GOT3 (cell line): ENCODE results near the gene OR52W1.

ENCODE experiments used
- DNase-seq: peaks from one replicate; lab custom pipeline; 2025; ENCODE audit warnings: mixed read lengths; lab: John Stamatoyannopoulos, UW

OR52W1 gene

DNA sequence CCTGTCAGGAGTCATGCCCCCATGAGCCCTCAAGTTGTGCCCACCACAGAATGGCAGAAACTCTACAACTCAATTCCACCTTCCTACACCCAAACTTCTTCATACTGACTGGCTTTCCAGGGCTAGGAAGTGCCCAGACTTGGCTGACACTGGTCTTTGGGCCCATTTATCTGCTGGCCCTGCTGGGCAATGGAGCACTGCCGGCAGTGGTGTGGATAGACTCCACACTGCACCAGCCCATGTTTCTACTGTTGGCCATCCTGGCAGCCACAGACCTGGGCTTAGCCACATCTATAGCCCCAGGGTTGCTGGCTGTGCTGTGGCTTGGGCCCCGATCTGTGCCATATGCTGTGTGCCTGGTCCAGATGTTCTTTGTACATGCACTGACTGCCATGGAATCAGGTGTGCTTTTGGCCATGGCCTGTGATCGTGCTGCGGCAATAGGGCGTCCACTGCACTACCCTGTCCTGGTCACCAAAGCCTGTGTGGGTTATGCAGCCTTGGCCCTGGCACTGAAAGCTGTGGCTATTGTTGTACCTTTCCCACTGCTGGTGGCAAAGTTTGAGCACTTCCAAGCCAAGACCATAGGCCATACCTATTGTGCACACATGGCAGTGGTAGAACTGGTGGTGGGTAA, at the start of gene OR52W1:
Gene OR52W1, plus strand, starts transcription at position 51 of the 637 bp plus-strand sequence. Its CDS starts 0 bp downstream, at position 51.
- DNase-seq = no peak

DNA sequence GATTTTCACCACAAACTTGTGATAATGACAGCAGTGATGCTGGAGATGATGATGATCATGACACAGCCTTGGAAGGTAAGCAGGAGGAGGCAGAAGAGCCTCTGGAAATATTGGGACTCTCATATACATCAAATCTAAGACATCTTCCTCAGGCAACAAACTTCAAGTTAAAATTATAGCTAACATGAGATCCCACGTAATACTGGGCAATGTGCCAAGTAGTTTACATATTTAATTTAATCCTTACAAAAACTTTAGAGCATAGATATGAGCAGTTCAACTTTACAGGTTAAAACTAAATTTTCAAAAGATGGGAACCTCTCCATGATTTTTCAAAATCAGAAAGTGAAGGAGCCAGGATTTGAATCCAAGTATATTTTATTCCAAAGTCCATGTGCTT, 47.9 kb upstream of the OR52W1 start:
- DNase-seq = no peak

- no peak for DNase-seq
Observed at GRCh38 chr11:6152126-6152525, 46.9 kb upstream of the OR52W1 start.

DNA sequence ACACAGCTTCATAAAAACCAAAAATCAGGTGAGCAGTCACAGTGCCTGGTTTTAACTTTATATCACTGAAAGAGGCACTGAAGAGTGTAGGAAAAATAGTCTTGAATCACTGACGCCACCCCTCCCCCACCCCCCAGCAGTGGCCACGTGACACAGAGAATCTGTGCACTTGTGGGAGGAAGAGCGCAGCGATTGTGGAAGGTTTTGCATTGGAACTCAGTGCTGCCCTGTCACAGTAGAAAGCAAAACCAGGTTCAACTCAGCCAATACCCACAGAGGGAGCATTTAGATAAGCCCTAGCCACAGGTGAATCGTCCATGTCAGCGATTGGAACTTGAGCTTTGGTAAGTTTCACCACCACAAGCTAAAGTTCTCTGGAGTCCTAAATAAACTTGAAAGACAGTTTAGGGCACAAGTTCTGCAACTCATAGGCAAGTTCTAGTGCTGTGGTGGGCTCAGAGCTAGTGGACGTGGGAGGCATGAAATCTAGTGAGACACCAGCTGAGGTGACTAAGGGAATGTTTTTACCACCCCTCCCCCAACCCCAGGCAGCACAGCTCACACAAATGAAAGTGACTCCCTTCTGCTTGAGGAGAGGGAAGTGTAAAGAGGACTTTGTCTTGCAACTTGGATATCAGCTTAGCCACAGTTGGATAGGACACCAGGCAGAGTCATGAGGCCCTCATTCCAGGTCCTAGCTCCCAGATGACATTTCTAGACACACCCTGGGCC, 42.2 kb upstream of the OR52W1 start:
- no peak for DNase-seq

- no peak for DNase-seq
Observed at GRCh38 chr11:6170226-6170625, 28.8 kb upstream of the OR52W1 start, which contains the start of gene OR52B2. OR52B2 (minus strand) TSS chr11:6170326; CDS start chr11:6170326, 0 bp downstream.

GRCh38 chr11:6175440-6175839, 23.6 kb upstream of the OR52W1 start:
- no peak for DNase-seq

- no peak for DNase-seq
Observed at GRCh38 chr11:6191742-6192141, 7.3 kb upstream of the OR52W1 start.

- no peak for DNase-seq
Observed at GRCh38 chr11:6194065-6194581, 4.9 kb upstream of the OR52W1 start.

- no peak for DNase-seq
Observed at GRCh38 chr11:6196396-6196795, 2.6 kb upstream of the OR52W1 start.

- DNase-seq = no peak
Observed at GRCh38 chr11:6197466-6198200, 1.4 kb upstream of the OR52W1 start.

DNA sequence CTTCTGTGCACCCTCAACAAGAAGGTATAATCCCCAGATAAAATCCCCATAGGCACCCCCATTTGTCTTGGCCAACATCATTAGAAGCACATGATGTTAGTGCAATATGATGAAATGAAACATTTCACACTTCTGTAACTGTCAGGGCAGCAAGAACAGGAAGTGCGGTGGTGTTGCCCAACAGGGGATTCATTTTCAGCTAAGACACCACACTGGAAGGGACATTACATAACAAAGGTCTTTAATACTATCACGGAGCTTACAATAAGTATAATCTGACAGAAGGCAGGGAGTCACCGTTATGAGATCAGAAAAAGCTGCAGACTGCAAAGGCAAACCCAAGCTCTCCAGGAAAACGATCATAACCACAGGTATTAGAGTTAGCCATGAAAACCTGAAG, 2.0 kb downstream of the OR52W1 start:
- no peak for DNase-seq

GRCh38 chr11:6201481-6201880, 2.5 kb downstream of the OR52W1 start:
- DNase-seq = no peak

DNA sequence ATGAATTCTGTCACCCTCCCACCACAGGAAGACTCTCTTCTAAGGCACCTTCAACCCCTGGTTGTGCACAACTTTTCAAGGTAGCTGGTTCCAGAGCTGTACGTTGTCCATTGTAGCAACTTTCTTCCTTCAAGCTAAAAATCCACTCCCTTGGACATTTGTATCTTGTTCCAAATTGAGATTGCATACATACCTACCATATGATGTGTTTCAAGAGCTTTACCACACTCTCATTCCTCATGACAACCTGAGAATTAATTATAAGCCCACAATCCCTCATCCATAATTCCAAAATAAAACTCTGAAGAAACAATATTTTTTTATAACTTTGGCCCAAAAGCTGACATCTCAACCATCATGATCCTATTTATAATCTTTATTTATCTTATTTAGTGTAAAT, 3.0 kb downstream of the OR52W1 start:
- no peak for DNase-seq

GRCh38 chr11:6203327-6203726, 4.3 kb downstream of the OR52W1 start:
- DNase-seq = no peak

GRCh38 chr11:6204706-6205105, 5.7 kb downstream of the OR52W1 start:
- DNase-seq = no peak

GRCh38 chr11:6205366-6205765, 6.3 kb downstream of the OR52W1 start, which contains the start of gene C11orf42:
C11orf42 (plus strand) TSS chr11:6205557; CDS start chr11:6205616, 59 bp downstream.
- DNase-seq = no peak

GRCh38 chr11:6206456-6207180, 7.6 kb downstream of the OR52W1 start:
- no peak for DNase-seq

DNA sequence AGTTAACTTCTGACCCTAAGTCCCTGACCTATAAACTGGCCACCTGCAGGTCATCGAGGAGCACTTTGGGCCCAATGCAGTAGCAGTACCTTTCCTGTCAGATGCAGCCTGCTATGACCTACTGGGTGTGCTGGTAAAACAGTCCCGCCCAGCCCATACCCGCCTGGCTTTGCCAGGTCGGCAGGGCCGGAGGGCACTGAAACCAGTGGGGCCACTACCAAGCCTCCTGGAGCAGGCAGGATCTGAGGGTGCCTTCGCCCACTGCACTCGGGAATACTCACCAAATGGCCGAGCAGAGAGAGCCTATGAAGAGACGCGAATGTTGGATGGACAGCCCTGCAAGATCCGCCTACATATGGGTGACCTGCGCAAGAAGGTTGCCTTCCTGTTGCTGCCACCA, 10.8 kb downstream of the OR52W1 start:
- no peak for DNase-seq

GRCh38 chr11:6210274-6210955, 11.4 kb downstream of the OR52W1 start:
- no peak for DNase-seq

- no peak for DNase-seq
Observed at GRCh38 chr11:6214530-6214929, 15.5 kb downstream of the OR52W1 start.

DNA sequence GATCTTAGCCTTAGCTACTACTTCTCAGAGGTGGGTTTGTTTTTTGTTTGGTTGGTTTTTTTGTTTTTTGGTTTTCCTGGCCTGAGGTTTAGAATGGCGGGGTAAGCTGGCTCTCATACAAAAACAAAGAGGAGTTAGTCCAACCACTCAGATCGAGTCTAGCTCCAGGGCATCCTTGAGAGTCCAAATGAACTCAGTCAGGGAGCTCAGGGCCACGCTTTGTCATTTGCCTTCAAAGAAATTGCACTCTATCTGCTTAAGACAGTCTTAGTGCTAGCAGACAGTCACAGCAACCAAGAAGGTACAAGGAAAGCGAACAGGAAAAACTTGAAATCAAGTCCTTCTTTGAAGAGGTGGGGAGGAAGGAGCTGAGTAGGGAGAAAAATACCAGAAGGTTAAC, 17.5 kb downstream of the OR52W1 start:
- DNase-seq = no peak
